ENCODE measurements around the gene USP35.

The USP35 gene

DNA sequence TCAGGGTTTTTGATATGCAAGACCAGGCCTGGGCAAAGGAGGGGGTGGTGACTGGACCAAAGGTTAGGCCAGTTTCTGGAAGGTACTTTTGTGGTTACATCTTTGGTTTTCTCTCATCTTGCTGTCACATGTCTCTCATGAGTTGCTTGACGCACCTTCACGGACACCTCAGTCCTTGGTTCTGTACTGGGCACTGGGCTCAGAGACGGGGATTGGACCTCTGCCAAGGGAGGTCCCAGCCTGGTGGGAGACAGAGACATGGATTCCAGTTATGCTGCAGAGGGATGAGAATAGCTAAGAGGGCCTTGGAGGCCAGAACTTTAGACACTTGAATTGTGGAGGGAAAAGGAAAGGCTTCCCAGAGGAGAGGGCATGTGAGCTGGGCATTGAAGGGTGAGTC, 1.7 kb downstream of the USP35 start:
- TF ChIP-seq, protein P1, sequence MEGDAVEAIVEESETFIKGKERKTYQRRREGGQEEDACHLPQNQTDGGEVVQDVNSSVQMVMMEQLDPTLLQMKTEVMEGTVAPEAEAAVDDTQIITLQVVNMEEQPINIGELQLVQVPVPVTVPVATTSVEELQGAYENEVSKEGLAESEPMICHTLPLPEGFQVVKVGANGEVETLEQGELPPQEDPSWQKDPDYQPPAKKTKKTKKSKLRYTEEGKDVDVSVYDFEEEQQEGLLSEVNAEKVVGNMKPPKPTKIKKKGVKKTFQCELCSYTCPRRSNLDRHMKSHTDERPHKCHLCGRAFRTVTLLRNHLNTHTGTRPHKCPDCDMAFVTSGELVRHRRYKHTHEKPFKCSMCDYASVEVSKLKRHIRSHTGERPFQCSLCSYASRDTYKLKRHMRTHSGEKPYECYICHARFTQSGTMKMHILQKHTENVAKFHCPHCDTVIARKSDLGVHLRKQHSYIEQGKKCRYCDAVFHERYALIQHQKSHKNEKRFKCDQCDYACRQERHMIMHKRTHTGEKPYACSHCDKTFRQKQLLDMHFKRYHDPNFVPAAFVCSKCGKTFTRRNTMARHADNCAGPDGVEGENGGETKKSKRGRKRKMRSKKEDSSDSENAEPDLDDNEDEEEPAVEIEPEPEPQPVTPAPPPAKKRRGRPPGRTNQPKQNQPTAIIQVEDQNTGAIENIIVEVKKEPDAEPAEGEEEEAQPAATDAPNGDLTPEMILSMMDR (IDR thresholded peaks at IDR 0.05; ENCODE audit: borderline replicate concordance, control extremely low read depth, extremely low read depth, insufficient read depth, missing control alignments) = no peak
- in situ Hi-C loops (cut with MboI; ENCODE audit: low sequenced_read_pairs, unreplicated experiment) = no loop called here
- DNase-seq (ENCODE audit: low spot score) = no peak

DNA sequence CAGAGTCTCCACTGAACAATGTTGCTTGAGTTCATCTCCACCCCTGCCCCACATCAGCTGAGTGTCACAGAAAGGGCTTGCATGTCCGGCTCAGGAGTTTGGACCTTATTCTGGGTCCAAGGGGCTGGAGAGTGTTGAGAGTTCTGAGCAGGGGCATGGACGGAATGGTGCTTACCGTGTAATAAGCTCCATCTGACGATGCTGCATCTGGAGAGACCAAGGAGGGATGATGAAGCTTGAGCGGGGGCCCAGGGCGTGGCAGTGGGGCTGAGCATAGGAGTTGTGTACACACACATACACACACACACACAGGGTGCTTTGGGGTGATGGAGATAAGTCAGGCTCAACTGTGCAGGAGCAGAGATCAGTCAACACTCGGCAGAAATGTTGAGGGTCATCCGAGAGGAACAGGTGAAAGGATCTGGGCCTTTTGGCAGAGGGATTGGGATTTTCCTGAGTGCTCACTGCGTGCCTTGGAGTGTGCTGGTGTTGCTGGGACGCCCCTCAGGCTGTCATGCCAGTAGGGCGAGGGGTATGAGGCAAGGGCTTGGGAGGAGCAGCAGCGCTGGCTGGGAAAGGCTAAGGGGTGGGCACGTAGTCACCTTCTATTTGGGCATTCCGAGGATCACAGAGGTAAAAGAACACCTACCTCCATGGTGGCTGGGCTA, 2.3 kb downstream of the USP35 start:
- in situ Hi-C loops (cut with MboI; ENCODE audit: low sequenced_read_pairs, unreplicated experiment) = no loop called here
- TF ChIP-seq, protein P1 (IDR thresholded peaks at IDR 0.05; ENCODE audit: borderline replicate concordance, control extremely low read depth, extremely low read depth, insufficient read depth, missing control alignments) = no peak
- DNase-seq (ENCODE audit: low spot score) = no peak

DNA sequence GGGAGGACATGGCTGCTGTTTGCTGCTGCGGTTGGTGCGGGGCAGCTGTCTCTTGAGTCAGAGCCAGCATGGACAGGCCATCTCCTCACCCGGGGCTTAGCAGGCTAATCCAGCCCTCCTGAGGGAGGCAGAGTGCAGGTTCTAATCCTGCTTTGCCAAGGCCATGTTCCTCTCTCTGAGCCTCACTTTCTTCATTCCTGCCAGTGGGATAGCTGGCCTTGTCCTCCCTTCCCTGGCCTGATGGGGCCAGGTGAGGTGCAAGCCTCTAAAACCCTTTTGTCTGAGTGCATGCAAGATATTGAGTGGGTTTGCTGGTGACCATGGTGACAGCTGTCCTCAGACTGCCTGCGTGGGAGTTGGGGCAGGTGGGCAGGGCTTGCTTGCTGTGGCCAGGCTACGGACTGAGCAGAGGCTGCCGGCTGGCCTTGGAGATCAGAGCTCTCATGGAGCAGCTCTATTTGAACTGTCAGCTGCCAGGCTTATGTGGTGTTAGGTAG, 3.6 kb downstream of the USP35 start:
- in situ Hi-C loops (cut with MboI; ENCODE audit: low sequenced_read_pairs, unreplicated experiment) = no loop called here
- TF ChIP-seq, protein P1 (IDR thresholded peaks at IDR 0.05; ENCODE audit: borderline replicate concordance, control extremely low read depth, extremely low read depth, insufficient read depth, missing control alignments) = no peak

DNA sequence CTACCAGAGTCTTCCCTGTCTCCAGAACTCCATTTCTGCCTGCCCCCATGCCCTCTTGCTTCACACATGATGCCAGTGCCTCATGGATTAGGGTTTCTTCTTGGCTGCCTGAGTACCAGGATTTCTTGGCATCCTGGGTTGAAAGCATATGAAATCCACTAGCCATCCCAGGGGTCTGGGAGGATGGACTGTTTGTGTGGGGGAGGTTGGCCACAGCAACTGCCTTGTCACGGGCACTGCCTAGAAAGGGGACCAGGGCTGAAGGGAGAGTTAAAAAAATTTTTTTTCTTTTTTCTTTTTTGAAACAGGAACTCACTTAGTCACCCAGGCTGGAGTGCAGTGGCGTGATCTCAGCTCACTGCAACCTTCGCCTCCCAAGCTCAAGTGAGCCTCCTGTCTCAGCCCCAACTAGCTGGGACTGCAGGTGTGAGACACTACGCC, 4.2 kb downstream of the USP35 start:
- in situ Hi-C loops (cut with MboI; ENCODE audit: low sequenced_read_pairs, unreplicated experiment) = no loop called here
- DNase-seq (ENCODE audit: low spot score) = no peak

More for the DNA sequence above, 3.6 kb downstream of the USP35 start:
- peak; percentile 57 for DNase-seq (ENCODE audit: low spot score)

DNA sequence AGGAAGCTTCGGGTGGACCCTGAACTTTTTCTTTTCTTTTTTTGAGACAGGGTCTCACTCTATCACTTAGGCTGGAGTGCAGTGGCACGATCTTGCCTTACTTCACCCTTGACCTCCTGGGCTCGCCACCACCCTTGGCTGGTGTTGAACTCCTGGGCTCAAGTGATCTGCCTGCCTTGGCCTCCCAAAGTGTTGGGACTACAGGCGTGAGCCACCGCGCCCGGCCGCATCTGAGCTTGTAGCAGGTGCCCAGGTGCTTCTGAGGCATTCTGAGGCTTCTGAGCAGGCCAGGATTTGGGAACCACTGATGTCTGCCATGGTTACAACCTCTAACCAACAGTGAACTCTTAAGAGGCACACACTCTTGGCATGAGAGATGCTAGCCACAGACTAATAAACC, 5.1 kb downstream of the USP35 start:
- DNase-seq (ENCODE audit: low spot score) = no peak
- TF ChIP-seq, protein P1 (IDR thresholded peaks at IDR 0.05; ENCODE audit: borderline replicate concordance, control extremely low read depth, extremely low read depth, insufficient read depth, missing control alignments) = no peak
- in situ Hi-C loops (cut with MboI; ENCODE audit: low sequenced_read_pairs, unreplicated experiment) = no loop called here

More for the DNA sequence above, 4.2 kb downstream of the USP35 start:
- TF ChIP-seq, protein P1 (IDR thresholded peaks at IDR 0.05; ENCODE audit: borderline replicate concordance, control extremely low read depth, extremely low read depth, insufficient read depth, missing control alignments) = no peak

DNA sequence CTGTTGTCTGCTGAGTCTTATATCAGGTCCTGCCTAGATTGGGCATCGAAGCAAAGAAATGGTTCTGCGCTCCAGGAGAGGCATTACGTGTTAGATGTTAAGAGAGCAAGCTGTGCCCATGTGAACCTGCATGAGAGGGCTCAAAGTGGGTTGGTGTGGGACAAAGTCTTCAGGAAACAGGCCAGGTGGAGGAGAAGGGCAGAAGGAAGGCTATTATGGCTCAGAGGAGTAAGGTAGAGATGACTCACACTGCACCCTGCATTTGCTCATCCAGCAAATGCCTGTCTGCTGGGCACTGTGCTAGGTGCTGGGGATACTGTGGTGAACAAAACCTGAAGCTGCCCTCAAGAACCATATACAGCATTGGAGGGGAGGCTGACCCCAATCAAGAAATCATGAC, 5.8 kb downstream of the USP35 start:
- DNase-seq (ENCODE audit: low spot score) = no peak
- TF ChIP-seq, protein P1 (IDR thresholded peaks at IDR 0.05; ENCODE audit: borderline replicate concordance, control extremely low read depth, extremely low read depth, insufficient read depth, missing control alignments) = no peak
- in situ Hi-C loops (cut with MboI; ENCODE audit: low sequenced_read_pairs, unreplicated experiment) = no loop called here

Measured in GM13976 (cell line).